ENCODE results near the gene DNAJC10.

The DNAJC10 gene

GRCh38 chr2:182698671-182699070 lies 17.4 kb upstream of the DNAJC10 start:
- Histone ChIP-seq H3K27me3 (replicated peaks; ENCODE audit: control insufficient read depth, insufficient read depth, low read length) (no peaks in the 10 kb centered on the region), H3K36me3 (ENCODE audit: control insufficient read depth, insufficient read depth, low read length) (no peaks in the 10 kb centered on the region), H3K4me3 (replicated peaks; ENCODE audit: low read depth, low read length) (no peak overlapping the region)
- no peak for DNase-seq (ENCODE audit: extremely low read depth, insufficient read length)
- no peak for TF ChIP-seq CTCF (IDR thresholded peaks at IDR 0.05; ENCODE audit: insufficient read depth, low read length, poor library complexity, severe bottlenecking)

DNA sequence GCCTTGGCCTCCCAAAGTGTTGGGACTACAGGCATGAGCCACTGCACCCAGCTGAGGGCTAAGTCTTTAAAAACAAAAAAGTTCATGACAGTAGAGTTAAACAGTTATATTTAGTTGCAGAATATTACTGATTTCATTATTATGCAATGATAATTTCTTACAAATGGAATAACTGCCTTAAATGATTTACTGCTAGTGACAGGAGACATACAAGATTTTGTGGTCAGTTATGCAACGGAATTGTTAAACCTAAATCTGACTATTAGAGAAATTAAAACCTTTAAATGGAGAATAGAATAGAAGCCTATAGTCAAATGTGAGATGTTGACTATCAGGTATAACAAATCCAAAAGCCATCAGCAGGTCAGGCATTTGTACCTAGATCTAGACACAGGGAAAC lies 10.3 kb upstream of the DNAJC10 start:
- DNase-seq (ENCODE audit: extremely low read depth, insufficient read length): no peak
- H3K36me3 ChIP-seq (ENCODE audit: control insufficient read depth, insufficient read depth, low read length): no peaks in the 10 kb centered on the region
- H3K27me3 ChIP-seq (replicated peaks; ENCODE audit: control insufficient read depth, insufficient read depth, low read length): no peaks in the 10 kb centered on the region
- TF ChIP-seq CTCF (IDR thresholded peaks at IDR 0.05; ENCODE audit: insufficient read depth, low read length, poor library complexity, severe bottlenecking): no peak
- H3K4me3 ChIP-seq (replicated peaks; ENCODE audit: low read depth, low read length): no peak overlapping the region

GRCh38 chr2:182706751-182707150 lies 9.3 kb upstream of the DNAJC10 start:
- DNase-seq (ENCODE audit: extremely low read depth, insufficient read length): no peak
- Histone ChIP-seq H3K36me3 (ENCODE audit: control insufficient read depth, insufficient read depth, low read length) (no peaks in the 10 kb centered on the region), H3K4me3 (replicated peaks; ENCODE audit: low read depth, low read length) (no peak overlapping the region), H3K27me3 (replicated peaks; ENCODE audit: control insufficient read depth, insufficient read depth, low read length) (no peaks in the 10 kb centered on the region)
- no peak for TF ChIP-seq CTCF (IDR thresholded peaks at IDR 0.05; ENCODE audit: insufficient read depth, low read length, poor library complexity, severe bottlenecking)

GRCh38 chr2:182713601-182714000 lies 2.5 kb upstream of the DNAJC10 start:
- no peak for TF ChIP-seq CTCF (IDR thresholded peaks at IDR 0.05; ENCODE audit: insufficient read depth, low read length, poor library complexity, severe bottlenecking)
- Histone ChIP-seq H3K27me3 (replicated peaks; ENCODE audit: control insufficient read depth, insufficient read depth, low read length) (no peaks in the 10 kb centered on the region), H3K4me3 (replicated peaks; ENCODE audit: low read depth, low read length) (no peak overlapping the region), H3K36me3 (ENCODE audit: control insufficient read depth, insufficient read depth, low read length) (no peaks in the 10 kb centered on the region)
- no peak for DNase-seq (ENCODE audit: extremely low read depth, insufficient read length)

DNA sequence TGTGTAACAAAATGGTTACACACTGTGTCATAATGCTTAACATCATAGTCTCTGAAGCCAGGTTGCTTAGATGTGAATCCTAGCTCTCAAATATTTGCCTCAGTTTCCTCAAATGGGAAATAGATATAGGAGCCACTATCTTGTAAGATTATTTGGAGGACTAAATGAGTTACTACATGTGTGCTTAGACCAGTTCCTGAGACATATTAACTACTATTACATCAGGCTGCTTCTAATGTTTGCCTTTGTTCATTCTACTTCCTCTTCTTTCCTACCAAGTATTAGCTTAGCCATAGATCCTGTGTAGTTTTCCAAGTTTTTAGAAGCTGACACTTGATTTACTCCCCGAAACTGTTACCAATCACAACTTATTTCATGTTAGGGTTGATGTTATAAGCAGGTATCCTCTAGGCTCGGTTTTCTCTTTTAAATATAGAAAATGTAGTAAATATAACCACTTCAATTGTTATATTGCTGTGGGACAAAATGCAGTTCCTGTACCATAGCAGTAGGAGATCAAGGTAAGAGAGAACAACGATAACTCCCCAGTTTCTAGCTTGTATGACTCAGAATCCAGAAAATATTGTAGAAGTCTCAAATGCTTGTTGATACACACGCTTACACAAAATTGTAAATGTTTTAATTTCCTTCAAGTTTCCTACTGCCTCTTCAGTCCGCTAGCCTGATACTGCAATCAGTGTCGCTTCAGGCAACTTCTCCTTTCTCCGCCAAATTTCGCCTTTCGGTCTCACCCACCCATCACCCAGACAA lies 751 bp upstream of the DNAJC10 start:
- DNase-seq (ENCODE audit: extremely low read depth, insufficient read length): no peak
- TF ChIP-seq CTCF (IDR thresholded peaks at IDR 0.05; ENCODE audit: insufficient read depth, low read length, poor library complexity, severe bottlenecking): no peak
- Histone ChIP-seq H3K4me3 (replicated peaks; ENCODE audit: low read depth, low read length) (peak overlapping the region; percentile 100), H3K27me3 (replicated peaks; ENCODE audit: control insufficient read depth, insufficient read depth, low read length) (no peaks in the 10 kb centered on the region), H3K36me3 (ENCODE audit: control insufficient read depth, insufficient read depth, low read length) (no peaks in the 10 kb centered on the region; the same call in 1 of the 2 replicates)

DNA sequence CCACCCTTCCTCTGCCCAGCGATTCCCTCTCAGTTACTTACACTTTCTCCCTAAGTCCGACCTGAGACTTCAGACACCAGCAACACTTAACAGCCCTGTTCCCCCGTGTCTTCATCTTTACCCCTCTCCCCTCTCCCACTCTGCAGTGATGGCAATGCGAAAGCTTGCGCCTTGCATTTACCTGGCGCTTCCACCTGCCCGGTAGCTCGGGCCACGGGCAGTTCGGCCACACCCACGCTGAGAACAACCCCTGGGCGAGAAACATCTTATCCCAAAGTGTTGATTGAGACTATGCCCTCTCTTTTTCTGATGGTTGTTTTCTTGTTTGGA lies 558 bp downstream of the DNAJC10 start:
- no peaks in the 10 kb centered on the region for H3K27me3 ChIP-seq (replicated peaks; ENCODE audit: control insufficient read depth, insufficient read depth, low read length)
- no peak for DNase-seq (ENCODE audit: extremely low read depth, insufficient read length)
- TF ChIP-seq CTCF (IDR thresholded peaks at IDR 0.05; ENCODE audit: insufficient read depth, low read length, poor library complexity, severe bottlenecking): no peak
- H3K4me3 ChIP-seq (replicated peaks; ENCODE audit: low read depth, low read length): peak overlapping the region; percentile 100
- H3K36me3 ChIP-seq (ENCODE audit: control insufficient read depth, insufficient read depth, low read length): no peaks in the 10 kb centered on the region; the same call in 1 of the 2 replicates
